ENCODE results near the gene TM9SF1. TPM values are rescaled to one million over a fixed set of nuclear protein-coding genes. Genes with fewer than 3 reads are reported as not detected.

TM9SF1 gene
- total and polyA plus RNA-seq, 8 donors, result 28.1 to 72.5 (median 35.2) TPM

- intact Hi-C loops (cut with DNase I), result no loop called here
- H3K27ac ChIP-seq, result no peak overlapping the region
- H3K4me1 ChIP-seq, result peaks cover 9 to 44% of the 10 kb centered on the region in 2 donors
- H3K27me3 ChIP-seq, result no peaks in the 10 kb centered on the region
- peaks cover 0 to 53% of the 10 kb centered on the region in 2 donors for H3K36me3 ChIP-seq
- TF ChIP-seq CTCF (IDR thresholded peaks at IDR 0.05), result no peak
- no peak for ATAC-seq
- no peaks in the 10 kb centered on the region for H3K9me3 ChIP-seq
- H3K4me3 ChIP-seq, result no peak overlapping the region
- DNase-seq, result no peak
Measured at GRCh38 chr14:24211311-24211710, 16.1 kb upstream of the TM9SF1 start.

GRCh38 chr14:24207625-24208024 is 12.4 kb upstream of the TM9SF1 start:
- no peak for ATAC-seq
- Histone ChIP-seq H3K4me1 (peaks cover 0 to 16% of the 10 kb centered on the region in 2 donors), H3K36me3 (peaks cover 0 to 87% of the 10 kb centered on the region in 2 donors), H3K27ac (no peak overlapping the region), H3K27me3 (no peaks in the 10 kb centered on the region), H3K4me3 (no peak overlapping the region), H3K9me3 (no peaks in the 10 kb centered on the region)
- intact Hi-C loops (cut with DNase I), result no loop called here
- no peak for DNase-seq
- TF ChIP-seq CTCF (IDR thresholded peaks at IDR 0.05), result no peak

- ATAC-seq (no peak), DNase-seq (no peak)
- TF ChIP-seq CTCF (IDR thresholded peaks at IDR 0.05), result no peak
- intact Hi-C loops (cut with DNase I), result no loop called here
- Histone ChIP-seq H3K36me3 (peaks cover 0 to 92% of the 10 kb centered on the region in 2 donors), H3K4me1 (peaks cover 0 to 11% of the 10 kb centered on the region in 2 donors), H3K4me3 (no peak overlapping the region), H3K27ac (no peak overlapping the region), H3K9me3 (no peaks in the 10 kb centered on the region), H3K27me3 (no peaks in the 10 kb centered on the region)
Measured at GRCh38 chr14:24207104-24207551, 11.9 kb upstream of the TM9SF1 start.

- no peaks in the 10 kb centered on the region for H3K27me3 ChIP-seq
- no peak overlapping the region for H3K27ac ChIP-seq
- H3K9me3 ChIP-seq, result peaks cover 0 to 2% of the 10 kb centered on the region in 2 donors
- DNase-seq, result no peak
- no peak for TF ChIP-seq CTCF (IDR thresholded peaks at IDR 0.05)
- intact Hi-C loops (cut with DNase I), result no loop called here
- ATAC-seq, result no peak
- no peak overlapping the region for H3K4me3 ChIP-seq
- peaks cover 0 to 95% of the 10 kb centered on the region in 2 donors for H3K36me3 ChIP-seq
- peaks cover 0 to 5% of the 10 kb centered on the region in 2 donors for H3K4me1 ChIP-seq
Measured at GRCh38 chr14:24206260-24207103, 11.2 kb upstream of the TM9SF1 start.

Data from left lung (tissue), 10 donors.